ENCODE data around the gene RRAGC.
A peak's percentile ranks its signal among the peaks of the same experiment; 100 is the strongest.

Gene RRAGC

DNA sequence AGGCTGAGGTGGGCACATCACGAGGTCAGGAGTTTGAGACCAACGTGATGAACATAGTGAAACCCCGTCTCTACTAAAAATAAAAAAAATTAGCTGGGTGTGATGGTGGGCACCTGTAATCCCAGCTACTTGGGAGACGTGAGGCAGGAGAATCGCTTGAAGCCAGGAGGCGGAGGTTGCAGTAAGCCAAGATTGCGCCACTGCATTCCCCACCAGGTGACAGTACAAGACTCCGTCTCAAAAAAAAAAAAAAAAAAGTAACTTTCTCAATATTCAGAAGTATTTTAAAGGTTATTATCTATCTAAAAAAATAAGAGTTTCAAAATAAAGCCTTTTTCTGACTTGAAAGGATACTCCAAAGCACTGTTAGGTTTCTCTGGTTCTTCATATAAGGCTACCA lies 7.6 kb upstream of the RRAGC start:
- TF ChIP-seq CTCF (IDR thresholded peaks at IDR 0.05; ENCODE audit: borderline replicate concordance, extremely low read depth, low read length, poor library complexity, severe bottlenecking), result no peak
- no peak for TF ChIP-seq EZH2 (IDR thresholded peaks at IDR 0.05; ENCODE audit: borderline replicate concordance, low read depth, low read length, severe bottlenecking)
- H2AFZ ChIP-seq (ENCODE audit: low read depth, low read length), result no peak overlapping the region
- H4K20me1 ChIP-seq (ENCODE audit: insufficient read depth, low read length), result peaks cover 5% of the 10 kb centered on the region; the same call in 1 of the 2 replicates
- H3K4me1 ChIP-seq (ENCODE audit: insufficient read depth, low read length), result peaks cover 27% of the 10 kb centered on the region
- no peak overlapping the region for H3K4me3 ChIP-seq (ENCODE audit: low read depth in 1 of 2, low read length in 2 of 2)
- ATAC-seq (ENCODE audit: insufficient read depth, low read depth), result no peak
- H3K9ac ChIP-seq (ENCODE audit: low read depth, low read length), result no peak overlapping the region
- no peak overlapping the region for H3K27ac ChIP-seq (ENCODE audit: low read length)
- H3K4me2 ChIP-seq (ENCODE audit: insufficient read depth, low read length), result no peak overlapping the region
- H3K27me3 ChIP-seq (ENCODE audit: insufficient read depth, low read length, poor library complexity), result no peaks in the 10 kb centered on the region
- H3K79me2 ChIP-seq (ENCODE audit: insufficient read depth, low read length), result peaks cover 65% of the 10 kb centered on the region
- DNase-seq, result no peak
- H3K36me3 ChIP-seq (ENCODE audit: insufficient read depth, low read length), result peaks cover 43% of the 10 kb centered on the region
- no peaks in the 10 kb centered on the region for H3K9me3 ChIP-seq (ENCODE audit: insufficient read depth, low read length, severe bottlenecking)

DNA sequence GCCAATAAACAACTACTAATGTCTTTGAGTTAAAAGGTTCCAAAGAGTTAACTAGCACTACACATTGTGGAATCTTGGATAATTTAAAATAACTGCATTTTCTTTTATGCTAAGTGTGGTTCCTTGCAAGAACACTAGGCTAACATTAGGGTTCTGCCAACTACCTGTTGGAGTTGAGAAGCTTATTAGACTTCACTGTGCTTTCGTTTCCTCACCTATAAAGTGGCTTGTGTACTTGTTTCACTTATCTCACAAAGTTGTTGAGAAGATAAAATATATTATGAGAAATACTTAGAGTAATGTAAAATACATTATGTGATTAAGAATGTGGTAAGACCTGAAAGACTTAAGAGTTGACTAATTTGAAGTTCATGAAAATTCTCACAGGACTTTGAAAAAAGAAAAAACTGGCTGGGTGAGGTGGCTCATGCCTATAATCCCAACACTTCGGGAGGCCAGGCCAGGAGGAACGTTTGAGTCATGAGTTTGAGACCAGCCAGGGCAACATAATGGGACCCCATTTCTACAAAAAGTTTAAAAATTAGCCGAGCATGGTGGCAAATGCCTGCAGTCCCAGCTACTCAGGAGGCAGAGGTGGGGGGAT lies 5.6 kb upstream of the RRAGC start:
- ATAC-seq (ENCODE audit: insufficient read depth, low read depth) (no peak), DNase-seq (no peak)
- Histone ChIP-seq H3K4me2 (ENCODE audit: insufficient read depth, low read length) (no peak overlapping the region), H2AFZ (ENCODE audit: low read depth, low read length) (no peak overlapping the region), H3K27ac (ENCODE audit: low read length) (no peak overlapping the region), H3K9me3 (ENCODE audit: insufficient read depth, low read length, severe bottlenecking) (no peaks in the 10 kb centered on the region), H3K9ac (ENCODE audit: low read depth, low read length) (no peak overlapping the region), H3K4me3 (ENCODE audit: low read depth in 1 of 2, low read length in 2 of 2) (no peak overlapping the region), H3K4me1 (ENCODE audit: insufficient read depth, low read length) (peaks cover 33% of the 10 kb centered on the region), H4K20me1 (ENCODE audit: insufficient read depth, low read length) (peaks cover 5% of the 10 kb centered on the region; the same call in 1 of the 2 replicates), H3K79me2 (ENCODE audit: insufficient read depth, low read length) (peaks cover 66% of the 10 kb centered on the region), H3K27me3 (ENCODE audit: insufficient read depth, low read length, poor library complexity) (no peaks in the 10 kb centered on the region), H3K36me3 (ENCODE audit: insufficient read depth, low read length) (peaks cover 45% of the 10 kb centered on the region)
- TF ChIP-seq EZH2 (IDR thresholded peaks at IDR 0.05; ENCODE audit: borderline replicate concordance, low read depth, low read length, severe bottlenecking) (no peak), CTCF (IDR thresholded peaks at IDR 0.05; ENCODE audit: borderline replicate concordance, extremely low read depth, low read length, poor library complexity, severe bottlenecking) (no peak)

GRCh38 chr1:38860454-38860795 lies 853 bp upstream of the RRAGC start:
- H4K20me1 ChIP-seq (ENCODE audit: insufficient read depth, low read length), result peaks cover 15% of the 10 kb centered on the region; the same call in 1 of the 2 replicates
- no peak for ATAC-seq (ENCODE audit: insufficient read depth, low read depth)

More at GRCh38 chr1:38860454-38860795, 853 bp upstream of the RRAGC start:
- H2AFZ ChIP-seq (ENCODE audit: low read depth, low read length), result peak overlapping the region; percentile 100
- peak overlapping the region; percentile 86 to 90 for H3K4me3 ChIP-seq (ENCODE audit: low read depth in 1 of 2, low read length in 2 of 2)
- H3K9ac ChIP-seq (ENCODE audit: low read depth, low read length), result peak overlapping the region; percentile 74
- TF ChIP-seq CTCF (IDR thresholded peaks at IDR 0.05; ENCODE audit: borderline replicate concordance, extremely low read depth, low read length, poor library complexity, severe bottlenecking) (no peak), EZH2 (IDR thresholded peaks at IDR 0.05; ENCODE audit: borderline replicate concordance, low read depth, low read length, severe bottlenecking) (no peak)
- H3K36me3 ChIP-seq (ENCODE audit: insufficient read depth, low read length), result peaks cover 48% of the 10 kb centered on the region
- no peaks in the 10 kb centered on the region for H3K9me3 ChIP-seq (ENCODE audit: insufficient read depth, low read length, severe bottlenecking)
- peaks cover 58% of the 10 kb centered on the region for H3K4me1 ChIP-seq (ENCODE audit: insufficient read depth, low read length)
- H3K79me2 ChIP-seq (ENCODE audit: insufficient read depth, low read length), result peaks cover 66% of the 10 kb centered on the region
- H3K4me2 ChIP-seq (ENCODE audit: insufficient read depth, low read length), result peak overlapping the region; percentile 93
- peak overlapping the region; percentile 88 for H3K27ac ChIP-seq (ENCODE audit: low read length)
- DNase-seq, result no peak
- no peaks in the 10 kb centered on the region for H3K27me3 ChIP-seq (ENCODE audit: insufficient read depth, low read length, poor library complexity)

Data from DND-41 (cell line).